Measurements from ENCODE around the gene RNF2.

The RNF2 gene

DNA sequence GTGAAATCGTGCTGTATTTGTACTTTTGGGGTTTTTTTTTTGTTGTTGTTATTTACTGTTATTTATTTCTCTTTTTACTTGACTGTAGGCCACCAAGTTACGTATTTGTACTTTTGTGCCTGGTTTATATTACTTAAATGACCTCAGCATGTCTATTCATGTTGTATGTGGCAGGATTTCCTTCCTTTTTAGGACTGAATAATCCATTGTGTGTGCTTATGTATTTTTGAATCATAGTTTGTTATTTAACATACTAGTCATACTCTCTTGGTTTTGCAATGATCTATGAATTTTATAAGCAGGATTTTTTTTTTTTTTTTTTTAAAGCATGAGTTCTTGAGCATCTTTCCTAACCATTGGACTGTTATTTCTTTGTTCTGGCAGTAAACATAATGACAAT is 51.2 kb downstream of the RNF2 start:
- DNase-seq (ENCODE audit: low read depth): no peak

DNA sequence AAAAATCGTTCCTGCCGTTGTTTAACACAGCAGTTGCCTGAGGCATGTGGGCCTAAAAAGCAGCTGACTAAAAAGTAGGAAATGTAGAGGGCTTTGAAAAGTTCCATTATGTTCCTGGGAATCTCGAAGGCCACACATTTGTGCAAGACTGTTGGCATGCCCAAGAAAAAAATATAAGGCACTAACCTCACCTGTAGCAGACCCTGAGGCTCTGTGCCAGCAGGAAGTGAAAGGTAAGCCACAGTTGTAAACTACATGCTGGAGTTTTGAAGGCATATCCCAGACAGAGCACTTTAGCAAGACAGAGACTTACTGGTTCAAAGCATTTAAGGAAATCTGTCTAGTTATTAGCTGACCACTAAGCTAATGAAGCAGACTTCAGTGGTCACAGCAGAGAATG is 58.7 kb downstream of the RNF2 start:
- no peak for DNase-seq (ENCODE audit: low read depth)

DNA sequence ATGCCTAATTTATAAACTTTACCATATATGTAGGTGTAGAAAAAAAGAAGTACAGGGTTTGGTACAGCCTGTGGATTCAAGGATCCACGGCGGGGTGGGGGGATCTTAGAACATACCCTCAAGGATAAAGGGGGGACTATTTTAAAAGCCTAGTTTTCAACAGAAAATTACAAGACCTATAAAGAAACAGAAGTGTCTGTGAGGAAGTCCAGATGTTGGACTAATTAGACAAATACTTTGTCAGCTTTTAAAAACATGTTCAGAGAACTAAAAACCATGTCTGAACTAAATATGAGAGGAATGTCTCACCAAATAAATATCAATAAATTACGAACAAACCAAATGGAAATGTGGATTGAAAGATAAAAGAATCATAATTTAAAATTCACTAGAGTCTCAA is 59.8 kb downstream of the RNF2 start:
- no peak for DNase-seq (ENCODE audit: low read depth)

DNA sequence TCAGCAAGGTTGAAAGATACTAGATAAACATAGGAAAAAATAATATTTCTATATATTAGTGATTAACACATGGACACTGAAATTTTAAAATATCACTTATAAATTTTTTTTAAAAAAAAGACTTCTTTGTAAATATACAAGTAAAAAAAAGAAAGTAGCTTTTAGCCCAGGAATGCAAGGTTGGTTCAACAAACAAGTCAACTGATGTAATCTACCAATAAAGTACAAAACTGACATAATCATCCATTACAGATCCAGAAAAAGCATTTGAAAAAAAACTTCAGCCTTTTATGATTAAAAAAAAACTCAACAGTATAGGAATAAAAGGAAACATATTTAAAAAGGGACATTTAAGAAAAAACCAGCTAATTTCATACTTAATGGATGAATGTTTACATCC is 63.0 kb downstream of the RNF2 start:
- DNase-seq (ENCODE audit: low read depth): no peak

GRCh38 chr1:185110145-185110544 is 64.8 kb downstream of the RNF2 start:
- no peak for DNase-seq (ENCODE audit: low read depth)

- no peak for DNase-seq (ENCODE audit: low read depth)
These were observed 66.5 kb downstream of the RNF2 start for GRCh38 chr1:185111873-185112272.

- DNase-seq (ENCODE audit: low read depth): no peak
These were observed 67.0 kb downstream of the RNF2 start for GRCh38 chr1:185112356-185112755.

- DNase-seq (ENCODE audit: low read depth): no peak
These were observed 84.3 kb downstream of the RNF2 start for GRCh38 chr1:185129708-185130107.

GRCh38 chr1:185132534-185132933 is 87.2 kb downstream of the RNF2 start:
- no peak for DNase-seq (ENCODE audit: low read depth)

GRCh38 chr1:185137896-185138545 is 92.7 kb downstream of the RNF2 start:
- no peak for DNase-seq (ENCODE audit: low read depth)

DNA sequence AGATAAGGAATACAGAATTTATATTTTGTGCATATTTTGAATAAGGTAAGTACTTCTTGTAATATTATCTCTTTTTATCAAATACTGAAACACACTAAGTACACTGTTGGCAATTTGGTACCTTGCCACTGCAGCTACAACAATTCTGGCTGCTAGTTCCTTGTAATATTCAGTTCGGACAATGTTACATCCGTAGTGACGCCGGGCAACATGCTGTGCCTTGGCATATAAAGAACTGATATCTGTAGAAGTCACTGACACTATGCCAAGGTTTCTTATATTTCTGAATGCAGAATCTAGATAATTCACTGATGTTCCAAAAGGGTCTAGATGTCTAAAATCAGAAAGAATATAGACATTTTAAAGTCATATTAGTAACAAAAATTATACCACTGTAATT is 93.9 kb downstream of the RNF2 start:
- DNase-seq (ENCODE audit: low read depth): no peak

DNA sequence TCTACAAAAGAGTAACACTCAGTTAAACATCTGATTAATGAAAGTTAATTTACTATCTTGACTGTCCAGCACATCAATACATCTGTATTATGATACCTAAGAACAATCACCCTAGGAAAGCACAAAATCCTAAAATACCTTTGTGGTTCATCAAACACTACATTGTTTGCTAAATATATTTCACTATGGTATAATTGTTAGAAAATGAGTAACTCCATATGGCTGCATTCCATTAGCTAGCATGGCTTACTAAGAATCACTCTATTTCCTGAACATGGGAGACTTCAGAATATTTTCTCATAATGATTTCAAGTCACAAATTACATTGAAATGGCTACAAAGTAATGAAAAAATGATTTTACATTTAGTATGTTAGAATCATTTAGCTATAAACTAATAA is 98.9 kb downstream of the RNF2 start:
- no peak for DNase-seq (ENCODE audit: low read depth)

- no peak for DNase-seq (ENCODE audit: low read depth)
These were observed 105.9 kb downstream of the RNF2 start for GRCh38 chr1:185151215-185151614.
